HG03175 (cell line): ENCODE measurements around the gene CUL1.

ENCODE experiments used
- ATAC-seq: cut with Tn5 transposase; IDR thresholded peaks from one replicate; pipeline ENCODE4 v1.9.1; 2021; ENCODE audit warnings: mild to moderate bottlenecking, moderate library complexity; ENCODE audit not compliant: unreplicated experiment

Gene CUL1

GRCh38 chr7:148802101-148802493 is 103.4 kb downstream of the CUL1 start:
- no peak for ATAC-seq

- ATAC-seq, result no peak
These were observed 104.4 kb downstream of the CUL1 start for GRCh38 chr7:148803094-148803493.

DNA sequence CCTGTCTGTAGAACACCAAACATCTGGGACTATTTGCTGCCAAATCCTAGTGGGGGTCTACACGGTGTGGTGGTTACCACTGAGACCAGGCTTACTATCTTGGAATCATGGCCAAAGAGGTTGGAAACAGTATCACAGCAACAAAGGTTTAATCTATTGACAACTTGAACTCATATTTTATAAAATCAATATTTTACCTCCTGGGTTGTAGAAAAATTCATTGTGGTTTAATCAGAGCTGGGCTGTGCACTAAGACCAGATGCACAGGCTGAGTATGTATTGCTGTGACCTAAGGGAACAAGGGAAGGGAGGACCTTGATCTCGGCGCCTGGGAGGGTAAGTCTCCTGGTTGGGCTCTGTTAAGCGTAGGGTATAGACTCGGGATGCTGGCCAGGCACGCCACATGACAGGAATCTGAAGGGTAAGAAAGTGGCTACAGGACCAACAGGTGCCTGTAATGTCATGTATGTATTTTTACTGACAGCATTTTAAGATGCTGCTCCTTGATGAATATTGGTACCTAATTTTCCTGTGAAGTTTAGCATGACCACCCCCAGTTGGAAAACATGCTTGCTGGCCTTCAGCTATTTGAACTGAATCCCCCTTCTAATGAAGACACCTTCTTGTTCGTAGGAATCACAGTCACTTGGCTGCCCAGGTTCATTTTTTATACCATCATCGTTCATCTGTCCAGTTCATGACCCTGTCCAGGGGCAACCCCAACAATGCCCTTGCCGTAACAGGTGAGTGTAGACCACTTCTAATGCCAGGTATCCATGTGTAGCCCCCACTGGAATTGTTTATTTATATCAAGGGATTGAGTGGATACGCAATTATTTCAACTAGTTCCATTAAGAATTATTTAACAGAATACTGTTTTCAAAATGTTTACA is 105.9 kb downstream of the CUL1 start:
- ATAC-seq, result no peak

- no peak for ATAC-seq
These were observed 107.5 kb downstream of the CUL1 start for GRCh38 chr7:148806187-148806586.

DNA sequence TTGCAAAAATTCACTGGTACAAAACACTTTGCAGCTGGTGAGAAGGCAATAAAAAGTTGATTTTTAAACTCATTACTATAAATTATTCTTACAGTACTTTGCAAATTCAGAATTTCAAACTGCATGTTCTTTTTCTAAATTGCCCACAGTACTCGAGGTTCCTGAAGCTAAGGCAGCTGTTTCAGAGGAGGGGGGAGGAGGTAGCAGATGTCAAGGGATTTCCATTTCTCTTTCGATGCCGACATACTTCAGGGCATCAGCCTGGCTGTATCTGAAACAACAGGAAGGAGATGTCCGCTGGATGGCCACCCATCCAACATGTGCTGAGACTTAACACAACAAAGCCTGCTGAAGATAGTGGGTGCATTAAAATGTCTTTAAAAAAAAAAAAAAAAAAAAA is 108.7 kb downstream of the CUL1 start:
- no peak for ATAC-seq

GRCh38 chr7:148809856-148810255 is 111.2 kb downstream of the CUL1 start:
- no peak for ATAC-seq

DNA sequence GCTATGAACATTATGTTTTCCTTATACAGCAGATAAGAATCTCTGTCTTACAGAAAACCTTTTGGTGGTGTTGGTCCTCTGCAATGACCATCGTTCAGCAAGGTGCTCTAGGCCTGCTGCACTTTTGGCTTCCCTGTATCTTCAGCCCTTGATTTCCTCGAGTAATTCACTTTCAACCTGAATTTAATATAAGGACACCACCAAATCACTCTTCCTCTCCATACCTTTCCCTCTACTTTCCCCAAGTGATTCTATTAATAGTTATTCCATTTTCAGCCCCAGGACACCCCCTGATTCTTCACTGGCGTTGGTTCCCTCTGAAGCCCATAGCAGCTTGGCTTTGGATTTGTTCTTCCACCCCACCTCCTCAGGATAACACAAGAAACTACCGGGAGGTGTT is 113.2 kb downstream of the CUL1 start:
- ATAC-seq, result no peak

DNA sequence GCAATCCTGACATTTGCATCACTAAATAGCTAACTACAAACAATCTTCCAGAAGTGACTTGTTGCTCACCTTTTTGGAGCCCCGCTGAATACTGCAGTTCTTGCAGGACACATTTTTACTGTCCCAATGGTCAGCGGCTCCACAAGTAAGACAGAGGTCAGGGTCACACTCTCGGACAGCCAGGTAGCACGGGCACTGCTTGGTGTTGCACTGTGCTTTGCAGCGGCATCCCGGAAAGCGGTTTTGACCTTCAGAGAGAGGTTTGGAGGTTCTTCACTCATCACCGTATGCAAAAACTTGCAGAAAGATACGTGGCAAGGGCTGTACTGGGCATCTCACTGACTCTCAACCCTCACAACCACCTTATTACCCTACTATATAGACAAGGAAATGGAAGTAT is 115.2 kb downstream of the CUL1 start:
- ATAC-seq, result no peak

GRCh38 chr7:148814922-148815559 is 116.3 kb downstream of the CUL1 start:
- ATAC-seq, result no peak

DNA sequence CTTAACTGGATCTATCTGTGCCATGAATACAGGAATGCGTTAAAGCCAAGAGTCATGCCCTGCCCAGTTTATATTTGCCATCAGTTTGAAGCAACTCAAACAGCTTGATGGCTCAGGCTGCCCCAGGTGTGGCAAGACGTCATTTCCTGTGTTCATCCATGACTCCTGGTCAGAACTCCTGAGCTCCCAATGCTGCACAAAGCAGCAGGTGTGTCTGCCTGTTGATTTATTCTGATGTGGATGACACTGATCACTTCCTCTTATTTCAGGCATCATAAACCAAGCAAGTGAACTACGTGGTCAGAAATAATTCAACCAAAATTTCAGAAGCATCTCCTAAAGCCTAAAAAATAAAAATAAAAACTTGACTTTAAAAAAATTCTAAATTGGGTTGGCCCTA is 116.9 kb downstream of the CUL1 start:
- no peak for ATAC-seq

DNA sequence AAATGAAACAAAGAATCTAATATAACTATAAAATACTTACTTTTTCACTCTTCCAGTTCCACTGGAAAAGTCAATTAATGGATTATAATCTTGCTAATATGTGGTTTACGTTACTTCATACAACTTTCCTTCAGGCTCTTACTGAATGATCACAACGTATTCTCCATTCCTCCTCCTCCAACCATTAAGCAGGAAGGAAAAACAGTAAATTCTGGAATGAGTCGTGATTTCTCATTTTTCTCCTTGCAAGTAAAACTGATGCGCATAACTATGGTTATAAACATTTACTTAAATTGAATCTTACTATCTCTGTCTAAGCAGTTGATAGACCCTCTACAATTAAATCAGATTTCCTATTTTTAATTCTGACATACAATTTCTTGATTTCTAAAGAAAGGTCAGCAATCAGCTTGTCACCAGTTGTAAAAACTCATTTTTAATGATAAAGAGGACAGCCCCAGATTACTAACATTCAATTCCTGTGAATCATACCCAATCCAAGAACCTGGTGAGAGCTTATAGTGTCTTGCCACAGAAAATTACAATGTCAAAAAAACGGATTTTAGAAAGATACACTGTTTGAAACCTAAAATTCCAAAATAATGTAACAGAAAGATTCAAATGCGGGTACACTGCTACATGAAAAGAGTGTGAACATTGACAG is 121.1 kb downstream of the CUL1 start:
- ATAC-seq, result no peak

DNA sequence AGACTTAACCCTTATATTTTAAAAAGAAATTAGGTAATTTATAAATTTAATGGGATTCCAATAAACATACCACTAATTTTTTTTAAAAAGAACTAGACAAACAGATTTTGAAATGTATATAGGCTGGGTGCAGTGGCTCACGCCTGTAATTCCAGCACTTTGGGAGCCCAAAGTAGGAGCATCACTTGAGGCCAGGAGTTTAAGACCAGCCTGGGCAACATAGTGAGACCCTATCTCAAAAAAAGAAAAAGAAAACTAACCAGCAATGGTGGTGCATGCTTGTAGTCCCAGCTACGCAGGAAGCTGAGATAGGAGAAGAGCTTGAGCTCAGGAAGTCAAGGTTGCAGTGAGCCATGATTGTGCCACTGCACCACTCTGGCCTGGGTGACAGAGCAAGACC is 122.7 kb downstream of the CUL1 start:
- no peak for ATAC-seq

DNA sequence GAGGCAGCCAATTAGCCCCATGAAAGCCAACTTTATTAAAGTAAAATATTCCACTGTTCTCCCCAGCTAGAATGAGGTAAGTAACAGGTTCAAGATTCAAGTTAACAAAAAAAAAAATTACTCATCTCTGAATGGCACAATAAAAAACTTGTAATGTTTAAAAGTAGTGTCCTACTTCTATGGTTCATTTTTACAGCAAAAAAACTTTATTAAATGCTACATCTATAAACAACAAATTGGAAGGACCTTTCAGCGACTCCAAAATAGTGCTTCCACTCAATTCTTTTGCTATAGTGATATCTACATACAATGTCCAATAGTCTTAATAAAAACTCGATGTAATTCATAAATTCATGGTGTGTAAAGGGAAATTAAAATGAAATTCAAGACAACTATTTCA is 126.2 kb downstream of the CUL1 start:
- ATAC-seq, result no peak

GRCh38 chr7:148825338-148825737 is 126.6 kb downstream of the CUL1 start:
- ATAC-seq, result no peak

DNA sequence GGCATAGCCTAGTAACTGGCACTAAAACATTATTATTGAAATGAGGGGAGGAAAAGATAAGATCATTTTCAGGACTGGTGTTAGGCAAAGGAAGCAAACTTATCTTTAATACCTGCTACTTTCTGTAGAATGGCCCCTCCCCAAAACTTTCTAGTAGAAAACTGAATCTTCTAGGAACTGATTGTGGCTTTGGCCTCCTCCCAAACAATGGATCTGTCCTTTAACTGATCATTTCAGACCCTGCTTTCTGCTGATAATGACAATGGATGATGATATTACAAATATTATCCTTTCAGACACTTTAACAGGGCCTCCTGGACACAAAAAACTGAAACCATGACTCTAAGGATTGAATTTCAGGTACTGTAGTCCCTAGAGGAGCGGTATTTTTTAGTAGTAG is 130.3 kb downstream of the CUL1 start:
- no peak for ATAC-seq

DNA sequence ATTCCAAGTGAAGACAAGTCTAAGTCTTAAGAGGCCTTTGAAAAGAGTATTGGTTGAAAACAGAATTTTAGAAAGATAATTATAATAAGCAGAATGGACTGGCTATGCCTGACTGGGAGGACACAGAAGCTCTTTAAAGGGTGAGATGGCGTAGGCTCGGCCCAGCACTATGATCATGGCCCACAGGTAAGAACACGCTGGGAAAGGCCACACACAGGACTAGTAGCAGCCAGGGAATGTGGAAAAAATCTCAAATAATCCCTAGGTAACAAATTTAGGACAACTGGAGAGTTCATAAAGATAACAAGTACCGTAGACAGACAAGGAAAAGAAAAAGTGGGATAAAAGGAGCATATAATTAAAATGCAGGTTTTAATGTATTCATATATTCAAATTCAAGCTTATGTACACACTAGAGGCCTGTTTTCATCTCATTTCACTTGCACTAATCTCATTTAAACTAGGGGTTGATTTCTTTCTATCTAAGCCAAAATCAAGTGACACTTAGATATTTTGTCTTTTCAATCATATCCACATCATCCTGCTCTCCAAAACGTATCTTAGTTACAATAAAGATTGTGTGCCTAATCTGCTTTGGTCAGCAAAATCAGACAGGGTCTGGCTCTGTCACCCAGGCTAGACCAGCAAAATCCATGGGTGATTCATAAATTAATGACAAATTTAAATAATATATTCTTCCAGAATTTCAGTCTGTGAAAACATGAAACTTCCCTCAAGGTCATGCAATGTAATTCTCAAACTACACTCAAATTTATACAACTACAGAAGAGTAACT is 132.4 kb downstream of the CUL1 start:
- ATAC-seq, result no peak

- ATAC-seq, result no peak
These were observed 133.1 kb downstream of the CUL1 start for GRCh38 chr7:148831782-148832181.

DNA sequence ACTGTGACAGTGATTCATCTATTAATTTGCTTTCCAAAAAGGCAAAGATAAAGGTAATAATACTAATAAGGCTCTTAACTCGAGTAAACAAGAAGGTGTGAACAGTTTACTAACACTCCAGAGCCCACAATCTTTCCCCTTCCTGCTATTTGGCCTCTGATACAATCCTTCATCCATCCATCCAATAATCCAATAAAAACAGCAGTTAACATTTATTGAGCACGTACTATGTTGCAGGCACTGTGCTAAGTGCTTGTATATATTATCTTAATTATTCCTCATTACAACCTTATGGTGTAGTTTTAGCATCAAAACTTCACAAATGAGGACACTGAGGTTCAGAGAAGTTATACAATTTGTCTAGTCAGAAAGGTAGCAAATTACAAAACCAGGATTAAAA is 135.9 kb downstream of the CUL1 start:
- no peak for ATAC-seq

DNA sequence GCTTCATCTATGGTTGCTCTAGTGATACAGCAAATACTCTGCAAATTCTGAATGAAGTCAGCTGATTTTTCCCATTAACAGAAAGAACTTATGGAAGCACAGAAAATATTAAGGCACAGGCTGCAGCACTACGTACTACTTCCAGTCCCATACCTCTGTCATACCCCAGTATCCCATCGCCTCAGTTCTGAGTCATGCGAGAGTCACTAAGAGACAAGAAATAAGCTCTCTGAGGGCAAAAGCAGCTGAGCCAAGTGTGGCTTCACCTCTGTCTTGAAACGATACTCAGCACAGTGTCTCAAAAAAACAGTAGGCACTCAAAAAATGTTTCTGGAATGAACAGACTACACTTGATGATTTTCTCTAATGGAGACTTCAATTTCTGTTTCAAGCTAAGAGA is 137.2 kb downstream of the CUL1 start:
- no peak for ATAC-seq

- no peak for ATAC-seq
These were observed 140.2 kb downstream of the CUL1 start for GRCh38 chr7:148838905-148839304.
